Neural cell (in vitro differentiated cells): ENCODE results near the gene PPM1A. TPM values are rescaled to one million over a fixed set of nuclear protein-coding genes. Genes with fewer than 3 reads are reported as not detected.

Source experiments
- H2AFZ ChIP-seq: fragments of 200-600, 300-800 bp; sonication (generic), shearing (Covaris generic); 2 replicates; pipeline ENCODE4 v1.6.0; 2014; ENCODE audit warnings: low read depth, mild to moderate bottlenecking, antibody characterized with exemption, low read length, moderate library complexity
- H3F3A ChIP-seq: fragments of 200-600 bp; shearing (Covaris generic); 2 replicates; pipeline ENCODE4 v1.6.1; 2016; ENCODE audit warnings: mild to moderate bottlenecking, moderate library complexity, mixed read lengths, antibody characterized with exemption, low read length; ENCODE audit not compliant: insufficient read depth, poor library complexity, severe bottlenecking
- H3K27ac ChIP-seq: fragments of 200-600, 300-800 bp; sonication (generic), shearing (Covaris generic); 2 replicates; pipeline ENCODE4 v1.5.1; 2014; ENCODE audit warnings: mild to moderate bottlenecking, low read length, moderate library complexity
- H3K27me3 ChIP-seq: fragments of 300-800, 200-600 bp; sonication (generic), shearing (Covaris generic); 2 replicates; pipeline ENCODE4 v1.6.0; 2014; ENCODE audit warnings: mild to moderate bottlenecking, low read depth, low read length, moderate library complexity; ENCODE audit not compliant: insufficient read depth
- H3K36me3 ChIP-seq: fragments of 300-800, 200-600 bp; sonication (generic), shearing (Covaris generic); 2 replicates; pipeline ENCODE4 v1.5.1; 2014; ENCODE audit warnings: mild to moderate bottlenecking, antibody characterized with exemption, low read length, moderate library complexity; ENCODE audit not compliant: insufficient read depth
- H3K4me2 ChIP-seq: fragments of 300-800, 200-600 bp; sonication (generic), shearing (Covaris generic); 2 replicates; pipeline ENCODE4 v1.6.0; 2014; ENCODE audit warnings: mild to moderate bottlenecking, low read length
- H3K4me3 ChIP-seq: fragments of 300-800, 200-600 bp; sonication (generic), shearing (Covaris generic); 2 replicates; pipeline ENCODE4 v1.5.1; 2014; ENCODE audit warnings: mild to moderate bottlenecking, low read length, moderate library complexity
- H3K79me2 ChIP-seq: fragments of 200-600 bp; shearing (Covaris generic); replicated peaks from 2 replicates; pipeline ENCODE4 v1.6.0; 2014; ENCODE audit warnings: mild to moderate bottlenecking, low read length, moderate library complexity; ENCODE audit not compliant: insufficient read depth
- H3K9ac ChIP-seq: fragments of 300-800, 200-600 bp; sonication (generic), shearing (Covaris generic); 2 replicates; pipeline ENCODE4 v1.6.1; 2016; ENCODE audit warnings: mild to moderate bottlenecking, low read length, mixed read lengths
- H3K9me2 ChIP-seq: fragments of 200-600 bp; shearing (Covaris generic); 2 replicates; pipeline ENCODE4 v1.6.1; 2016; ENCODE audit warnings: mild to moderate bottlenecking, low read length, mixed read lengths; ENCODE audit not compliant: insufficient read depth
- H3K9me3 ChIP-seq: fragments of 200-600, 300-800 bp; sonication (generic), shearing (Covaris generic); 2 replicates; pipeline ENCODE4 v1.6.1; 2016; ENCODE audit warnings: mild to moderate bottlenecking, mixed run types, low read length, moderate library complexity, mixed read lengths
- H4K20me1 ChIP-seq: fragments of 200-600 bp; shearing (Covaris generic); 2 replicates; pipeline ENCODE4 v1.6.1; 2016; ENCODE audit warnings: mild to moderate bottlenecking, mixed run types; ENCODE audit not compliant: insufficient read depth
- EP300 ChIP-seq: fragments of 450-650 bp; conservative IDR thresholded peaks from 2 replicates; pipeline ENCODE4 v1.6.1; 2014; ENCODE audit warnings: antibody characterized with exemption, mild to moderate bottlenecking, moderate library complexity; ENCODE audit not compliant: poor library complexity, severe bottlenecking
- EZH2 ChIP-seq: fragments of 200-600, 300-800 bp; shearing (Covaris generic), sonication (generic); IDR thresholded peaks from 2 replicates; pipeline ENCODE4 v1.6.1; 2014; ENCODE audit warnings: antibody characterized with exemption, low read length, borderline replicate concordance, mild to moderate bottlenecking; ENCODE audit not compliant: insufficient read depth, poor library complexity, severe bottlenecking
- POLR2AphosphoS5 ChIP-seq: IDR thresholded peaks from 2 replicates; pipeline ENCODE4 v1.6.1; 2012
- SMC3 ChIP-seq: fragments of 450-650 bp; conservative IDR thresholded peaks from 2 replicates; pipeline ENCODE4 v1.6.1; 2014; ENCODE audit warnings: antibody characterized with exemption, mild to moderate bottlenecking, moderate library complexity; ENCODE audit not compliant: poor library complexity
- TAF1 ChIP-seq: IDR thresholded peaks from 2 replicates; pipeline ENCODE4 v1.6.1; 2012; ENCODE audit warnings: low read depth
- polyA plus RNA-seq: library from polyadenylated mRNA; depleted of rRNA; stranded (reverse); fragments of >200 nt; gene quantifications from 2 replicates; pipeline ENCODE4 v1.2.3, GENCODE V29; 2014
- TF ChIP-seq, protein P1 (sequence below): IDR thresholded peaks from 2 replicates; pipeline ENCODE4 v1.6.1; 2012; ENCODE audit warnings: borderline replicate concordance
- TF ChIP-seq, protein P2 (sequence below): fragments of 450-650 bp; IDR thresholded peaks from 2 replicates; pipeline ENCODE4 v1.5.1; 2014; ENCODE audit warnings: antibody characterized with exemption, mild to moderate bottlenecking, moderate library complexity; ENCODE audit not compliant: poor library complexity, severe bottlenecking

The PPM1A gene
- polyA plus RNA-seq, 1 donor from 2014 or later, result 52.1 TPM

DNA sequence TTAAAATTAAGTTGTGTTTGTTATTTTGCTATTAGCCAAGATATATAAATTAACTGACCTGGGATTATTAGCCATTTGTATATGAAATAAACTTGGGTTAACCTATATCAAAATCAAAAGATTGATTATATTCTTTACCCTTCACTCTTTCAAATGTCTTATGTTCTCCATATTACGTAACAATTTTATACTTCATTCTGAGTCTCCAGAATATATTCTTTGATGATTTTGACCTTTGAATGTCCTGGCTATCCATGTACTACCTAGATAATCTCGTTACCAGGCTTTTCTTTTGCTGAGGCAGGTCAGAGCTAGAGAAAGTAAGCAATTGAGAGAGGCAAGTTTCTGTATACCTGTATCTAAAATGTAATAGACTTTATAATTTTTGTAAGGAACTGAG is 3.6 kb downstream of the PPM1A start:
- Histone ChIP-seq H3K27ac (no peak overlapping the region), H4K20me1 (no peaks in the 10 kb centered on the region), H3K27me3 (no peaks in the 10 kb centered on the region), H3F3A (peaks cover 5% of the 10 kb centered on the region), H3K36me3 (no peaks in the 10 kb centered on the region), H3K9me3 (no peaks in the 10 kb centered on the region), H3K9ac (no peak overlapping the region), H2AFZ (no peak overlapping the region), H3K4me3 (peak overlapping the region; percentile 71), H3K9me2 (no peaks in the 10 kb centered on the region), H3K79me2 (peaks cover 75% of the 10 kb centered on the region), H3K4me2 (peak overlapping the region; percentile 8)
- TF ChIP-seq EZH2, result no peak
- no peak for TF ChIP-seq EP300
- TF ChIP-seq, protein P1, sequence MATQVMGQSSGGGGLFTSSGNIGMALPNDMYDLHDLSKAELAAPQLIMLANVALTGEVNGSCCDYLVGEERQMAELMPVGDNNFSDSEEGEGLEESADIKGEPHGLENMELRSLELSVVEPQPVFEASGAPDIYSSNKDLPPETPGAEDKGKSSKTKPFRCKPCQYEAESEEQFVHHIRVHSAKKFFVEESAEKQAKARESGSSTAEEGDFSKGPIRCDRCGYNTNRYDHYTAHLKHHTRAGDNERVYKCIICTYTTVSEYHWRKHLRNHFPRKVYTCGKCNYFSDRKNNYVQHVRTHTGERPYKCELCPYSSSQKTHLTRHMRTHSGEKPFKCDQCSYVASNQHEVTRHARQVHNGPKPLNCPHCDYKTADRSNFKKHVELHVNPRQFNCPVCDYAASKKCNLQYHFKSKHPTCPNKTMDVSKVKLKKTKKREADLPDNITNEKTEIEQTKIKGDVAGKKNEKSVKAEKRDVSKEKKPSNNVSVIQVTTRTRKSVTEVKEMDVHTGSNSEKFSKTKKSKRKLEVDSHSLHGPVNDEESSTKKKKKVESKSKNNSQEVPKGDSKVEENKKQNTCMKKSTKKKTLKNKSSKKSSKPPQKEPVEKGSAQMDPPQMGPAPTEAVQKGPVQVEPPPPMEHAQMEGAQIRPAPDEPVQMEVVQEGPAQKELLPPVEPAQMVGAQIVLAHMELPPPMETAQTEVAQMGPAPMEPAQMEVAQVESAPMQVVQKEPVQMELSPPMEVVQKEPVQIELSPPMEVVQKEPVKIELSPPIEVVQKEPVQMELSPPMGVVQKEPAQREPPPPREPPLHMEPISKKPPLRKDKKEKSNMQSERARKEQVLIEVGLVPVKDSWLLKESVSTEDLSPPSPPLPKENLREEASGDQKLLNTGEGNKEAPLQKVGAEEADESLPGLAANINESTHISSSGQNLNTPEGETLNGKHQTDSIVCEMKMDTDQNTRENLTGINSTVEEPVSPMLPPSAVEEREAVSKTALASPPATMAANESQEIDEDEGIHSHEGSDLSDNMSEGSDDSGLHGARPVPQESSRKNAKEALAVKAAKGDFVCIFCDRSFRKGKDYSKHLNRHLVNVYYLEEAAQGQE, result no peak
- TF ChIP-seq SMC3, result no peak
- TF ChIP-seq, protein P2, sequence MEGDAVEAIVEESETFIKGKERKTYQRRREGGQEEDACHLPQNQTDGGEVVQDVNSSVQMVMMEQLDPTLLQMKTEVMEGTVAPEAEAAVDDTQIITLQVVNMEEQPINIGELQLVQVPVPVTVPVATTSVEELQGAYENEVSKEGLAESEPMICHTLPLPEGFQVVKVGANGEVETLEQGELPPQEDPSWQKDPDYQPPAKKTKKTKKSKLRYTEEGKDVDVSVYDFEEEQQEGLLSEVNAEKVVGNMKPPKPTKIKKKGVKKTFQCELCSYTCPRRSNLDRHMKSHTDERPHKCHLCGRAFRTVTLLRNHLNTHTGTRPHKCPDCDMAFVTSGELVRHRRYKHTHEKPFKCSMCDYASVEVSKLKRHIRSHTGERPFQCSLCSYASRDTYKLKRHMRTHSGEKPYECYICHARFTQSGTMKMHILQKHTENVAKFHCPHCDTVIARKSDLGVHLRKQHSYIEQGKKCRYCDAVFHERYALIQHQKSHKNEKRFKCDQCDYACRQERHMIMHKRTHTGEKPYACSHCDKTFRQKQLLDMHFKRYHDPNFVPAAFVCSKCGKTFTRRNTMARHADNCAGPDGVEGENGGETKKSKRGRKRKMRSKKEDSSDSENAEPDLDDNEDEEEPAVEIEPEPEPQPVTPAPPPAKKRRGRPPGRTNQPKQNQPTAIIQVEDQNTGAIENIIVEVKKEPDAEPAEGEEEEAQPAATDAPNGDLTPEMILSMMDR, result no peak
- no peak for TF ChIP-seq TAF1

DNA sequence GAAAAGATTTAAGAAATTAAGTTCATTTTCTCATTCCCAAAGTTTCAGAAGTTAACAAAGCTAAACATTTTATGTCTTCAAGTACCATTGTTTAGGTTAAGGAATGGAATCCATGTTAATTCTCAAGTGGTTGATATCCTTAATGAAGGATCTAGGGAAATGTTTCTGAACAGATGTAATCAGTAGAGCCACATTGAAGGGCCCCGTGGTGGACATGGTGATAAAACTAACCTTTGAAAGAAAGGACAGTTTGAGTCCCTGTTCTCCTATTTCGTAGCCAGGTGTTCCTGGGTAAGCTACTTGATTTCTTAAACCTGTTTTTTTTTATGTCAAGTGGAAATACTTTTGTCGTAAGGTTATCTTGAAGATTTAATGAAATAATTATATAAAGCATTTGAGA is 4.6 kb downstream of the PPM1A start:
- no peaks in the 10 kb centered on the region for H4K20me1 ChIP-seq
- no peaks in the 10 kb centered on the region for H3K27me3 ChIP-seq
- no peak for TF ChIP-seq EZH2
- no peak for TF ChIP-seq TAF1
- no peak for TF ChIP-seq POLR2AphosphoS5
- TF ChIP-seq, protein P2, result no peak
- no peak overlapping the region for H3K4me3 ChIP-seq
- H3K36me3 ChIP-seq, result no peaks in the 10 kb centered on the region
- H2AFZ ChIP-seq, result no peak overlapping the region
- no peaks in the 10 kb centered on the region for H3K9me2 ChIP-seq
- no peaks in the 10 kb centered on the region for H3K9me3 ChIP-seq
- no peaks in the 10 kb centered on the region for H3F3A ChIP-seq
- peaks cover 84% of the 10 kb centered on the region for H3K79me2 ChIP-seq
- H3K27ac ChIP-seq, result no peak overlapping the region
- no peak overlapping the region for H3K9ac ChIP-seq
- no peak overlapping the region for H3K4me2 ChIP-seq
